ENCODE data around the gene ATRNL1.

ATRNL1 gene

GRCh38 chr10:115056186-115056585 is 37.0 kb upstream of the ATRNL1 start:
- no peaks in the 10 kb centered on the region for H3K36me3 ChIP-seq (ENCODE audit: control insufficient read depth, low read depth, low read length)
- no peak overlapping the region for H3K27ac ChIP-seq (ENCODE audit: low read length)
- H3K4me1 ChIP-seq (ENCODE audit: control insufficient read depth, low read depth, low read length), result peaks cover 9% of the 10 kb centered on the region
- H3K9ac ChIP-seq (ENCODE audit: low read length), result no peak overlapping the region
- H3K4me3 ChIP-seq (ENCODE audit: low read length), result no peak overlapping the region
- no peaks in the 10 kb centered on the region for H3K9me3 ChIP-seq (ENCODE audit: control insufficient read depth, low read depth, low read length)
- no peaks in the 10 kb centered on the region for H3K27me3 ChIP-seq (ENCODE audit: control insufficient read depth, insufficient read depth, low read length)

GRCh38 chr10:115059301-115059898 is 33.8 kb upstream of the ATRNL1 start:
- H3K4me3 ChIP-seq (ENCODE audit: low read length), result no peak overlapping the region
- H3K4me1 ChIP-seq (ENCODE audit: control insufficient read depth, low read depth, low read length), result peaks cover 13% of the 10 kb centered on the region
- no peaks in the 10 kb centered on the region for H3K27me3 ChIP-seq (ENCODE audit: control insufficient read depth, insufficient read depth, low read length)
- H3K9me3 ChIP-seq (ENCODE audit: control insufficient read depth, low read depth, low read length), result no peaks in the 10 kb centered on the region
- no peak overlapping the region for H3K9ac ChIP-seq (ENCODE audit: low read length)
- H3K27ac ChIP-seq (ENCODE audit: low read length), result no peak overlapping the region
- no peaks in the 10 kb centered on the region for H3K36me3 ChIP-seq (ENCODE audit: control insufficient read depth, low read depth, low read length)

- no peak overlapping the region for H3K27ac ChIP-seq (ENCODE audit: low read length)
- H3K9me3 ChIP-seq (ENCODE audit: control insufficient read depth, low read depth, low read length), result no peaks in the 10 kb centered on the region
Observed at GRCh38 chr10:115063701-115064658, 29.2 kb upstream of the ATRNL1 start.

GRCh38 chr10:115065801-115066200 is 27.4 kb upstream of the ATRNL1 start:
- H3K27me3 ChIP-seq (ENCODE audit: control insufficient read depth, insufficient read depth, low read length), result no peaks in the 10 kb centered on the region
- no peak overlapping the region for H3K9ac ChIP-seq (ENCODE audit: low read length)
- H3K4me3 ChIP-seq (ENCODE audit: low read length), result no peak overlapping the region
- no peaks in the 10 kb centered on the region for H3K9me3 ChIP-seq (ENCODE audit: control insufficient read depth, low read depth, low read length)
- H3K36me3 ChIP-seq (ENCODE audit: control insufficient read depth, low read depth, low read length), result no peaks in the 10 kb centered on the region
- H3K27ac ChIP-seq (ENCODE audit: low read length), result no peak overlapping the region
- peaks cover 13% of the 10 kb centered on the region for H3K4me1 ChIP-seq (ENCODE audit: control insufficient read depth, low read depth, low read length)

More at GRCh38 chr10:115063701-115064658, 29.2 kb upstream of the ATRNL1 start:
- Histone ChIP-seq H3K9ac (ENCODE audit: low read length) (no peak overlapping the region), H3K36me3 (ENCODE audit: control insufficient read depth, low read depth, low read length) (no peaks in the 10 kb centered on the region), H3K27me3 (ENCODE audit: control insufficient read depth, insufficient read depth, low read length) (no peaks in the 10 kb centered on the region), H3K4me3 (ENCODE audit: low read length) (no peak overlapping the region), H3K4me1 (ENCODE audit: control insufficient read depth, low read depth, low read length) (peaks cover 13% of the 10 kb centered on the region)

GRCh38 chr10:115066528-115066927 is 26.6 kb upstream of the ATRNL1 start:
- H3K36me3 ChIP-seq (ENCODE audit: control insufficient read depth, low read depth, low read length), result no peaks in the 10 kb centered on the region
- no peak overlapping the region for H3K27ac ChIP-seq (ENCODE audit: low read length)
- no peaks in the 10 kb centered on the region for H3K27me3 ChIP-seq (ENCODE audit: control insufficient read depth, insufficient read depth, low read length)
- no peak overlapping the region for H3K4me3 ChIP-seq (ENCODE audit: low read length)
- peaks cover 13% of the 10 kb centered on the region for H3K4me1 ChIP-seq (ENCODE audit: control insufficient read depth, low read depth, low read length)
- H3K9me3 ChIP-seq (ENCODE audit: control insufficient read depth, low read depth, low read length), result no peaks in the 10 kb centered on the region
- no peak overlapping the region for H3K9ac ChIP-seq (ENCODE audit: low read length)

- Histone ChIP-seq H3K9me3 (ENCODE audit: control insufficient read depth, low read depth, low read length) (no peaks in the 10 kb centered on the region), H3K9ac (ENCODE audit: low read length) (no peak overlapping the region)
Observed at GRCh38 chr10:115073796-115074195, 19.4 kb upstream of the ATRNL1 start.

GRCh38 chr10:115082506-115082905 is 10.7 kb upstream of the ATRNL1 start:
- Histone ChIP-seq H3K27me3 (ENCODE audit: control insufficient read depth, insufficient read depth, low read length) (no peaks in the 10 kb centered on the region), H3K9me3 (ENCODE audit: control insufficient read depth, low read depth, low read length) (peaks cover 5% of the 10 kb centered on the region), H3K27ac (ENCODE audit: low read length) (no peak overlapping the region), H3K9ac (ENCODE audit: low read length) (no peak overlapping the region), H3K4me3 (ENCODE audit: low read length) (no peak overlapping the region), H3K36me3 (ENCODE audit: control insufficient read depth, low read depth, low read length) (no peaks in the 10 kb centered on the region), H3K4me1 (ENCODE audit: control insufficient read depth, low read depth, low read length) (peaks cover 2% of the 10 kb centered on the region)

More at GRCh38 chr10:115073796-115074195, 19.4 kb upstream of the ATRNL1 start:
- H3K4me3 ChIP-seq (ENCODE audit: low read length), result no peak overlapping the region
- no peaks in the 10 kb centered on the region for H3K4me1 ChIP-seq (ENCODE audit: control insufficient read depth, low read depth, low read length)
- no peaks in the 10 kb centered on the region for H3K36me3 ChIP-seq (ENCODE audit: control insufficient read depth, low read depth, low read length)
- H3K27ac ChIP-seq (ENCODE audit: low read length), result no peak overlapping the region
- H3K27me3 ChIP-seq (ENCODE audit: control insufficient read depth, insufficient read depth, low read length), result no peaks in the 10 kb centered on the region

GRCh38 chr10:115084277-115084850 is 8.8 kb upstream of the ATRNL1 start:
- Histone ChIP-seq H3K9ac (ENCODE audit: low read length) (no peak overlapping the region), H3K36me3 (ENCODE audit: control insufficient read depth, low read depth, low read length) (no peaks in the 10 kb centered on the region), H3K9me3 (ENCODE audit: control insufficient read depth, low read depth, low read length) (peaks cover 7% of the 10 kb centered on the region), H3K27me3 (ENCODE audit: control insufficient read depth, insufficient read depth, low read length) (no peaks in the 10 kb centered on the region), H3K4me1 (ENCODE audit: control insufficient read depth, low read depth, low read length) (peaks cover 2% of the 10 kb centered on the region), H3K27ac (ENCODE audit: low read length) (no peak overlapping the region), H3K4me3 (ENCODE audit: low read length) (no peak overlapping the region)

- no peak overlapping the region for H3K4me3 ChIP-seq (ENCODE audit: low read length)
- H3K36me3 ChIP-seq (ENCODE audit: control insufficient read depth, low read depth, low read length), result no peaks in the 10 kb centered on the region
- peaks cover 29% of the 10 kb centered on the region for H3K27me3 ChIP-seq (ENCODE audit: control insufficient read depth, insufficient read depth, low read length)
Observed at GRCh38 chr10:115091161-115091560, 2.0 kb upstream of the ATRNL1 start.

GRCh38 chr10:115092258-115092554 is 959 bp upstream of the ATRNL1 start:
- Histone ChIP-seq H3K4me3 (ENCODE audit: low read length) (peak overlapping the region; percentile 71), H3K27ac (ENCODE audit: low read length) (no peak overlapping the region), H3K4me1 (ENCODE audit: control insufficient read depth, low read depth, low read length) (peaks cover 25% of the 10 kb centered on the region), H3K9ac (ENCODE audit: low read length) (peak overlapping the region; percentile 77), H3K36me3 (ENCODE audit: control insufficient read depth, low read depth, low read length) (no peaks in the 10 kb centered on the region), H3K27me3 (ENCODE audit: control insufficient read depth, insufficient read depth, low read length) (peaks cover 29% of the 10 kb centered on the region), H3K9me3 (ENCODE audit: control insufficient read depth, low read depth, low read length) (peaks cover 4% of the 10 kb centered on the region)

More at GRCh38 chr10:115091161-115091560, 2.0 kb upstream of the ATRNL1 start:
- Histone ChIP-seq H3K27ac (ENCODE audit: low read length) (no peak overlapping the region), H3K9me3 (ENCODE audit: control insufficient read depth, low read depth, low read length) (peaks cover 7% of the 10 kb centered on the region), H3K9ac (ENCODE audit: low read length) (no peak overlapping the region), H3K4me1 (ENCODE audit: control insufficient read depth, low read depth, low read length) (peaks cover 21% of the 10 kb centered on the region)

- H3K9me3 ChIP-seq (ENCODE audit: control insufficient read depth, low read depth, low read length), result peaks cover 2% of the 10 kb centered on the region
- H3K36me3 ChIP-seq (ENCODE audit: control insufficient read depth, low read depth, low read length), result no peaks in the 10 kb centered on the region
- peak overlapping the region; percentile 77 for H3K9ac ChIP-seq (ENCODE audit: low read length)
- H3K4me3 ChIP-seq (ENCODE audit: low read length), result peak overlapping the region; percentile 71
- no peak overlapping the region for H3K27ac ChIP-seq (ENCODE audit: low read length)
- H3K27me3 ChIP-seq (ENCODE audit: control insufficient read depth, insufficient read depth, low read length), result peaks cover 29% of the 10 kb centered on the region
- peaks cover 25% of the 10 kb centered on the region for H3K4me1 ChIP-seq (ENCODE audit: control insufficient read depth, low read depth, low read length)
Observed at GRCh38 chr10:115092555-115093285, 445 bp upstream of the ATRNL1 start.
